ENCODE measurements around the gene LMO1. TPM values are rescaled to one million over a fixed set of nuclear protein-coding genes. Genes with fewer than 3 reads are reported as not detected.

LMO1 gene
- total and polyA plus RNA-seq, 2 of the 13 experiments (the other 11 are each of a cell fraction or from before 2014, with no cell fraction given) = not detected

GRCh38 chr11:8309311-8309710, 45.6 kb upstream of the LMO1 start:
- WGBS (ENCODE audit: low lambda C conversion rate) = 11% methylated on average over 6 of the region's 9 CpGs
- in situ Hi-C loops (cut with HindIII; ENCODE audit: extremely low pct_ligation_motif_present, low pct_unique_long_range_greater_than_20kb) (no loop called here), intact Hi-C loops (cut with micrococcal nuclease; ENCODE audit: unreplicated experiment) (no loop called here)
- H3K9ac ChIP-seq (ENCODE audit: insufficient read depth, low read depth, low read length) = no peak overlapping the region
- H2AFZ ChIP-seq (ENCODE audit: low read length) = no peak overlapping the region
- ATAC-seq (no peak), FAIRE-seq (no peak), DNase-seq (ENCODE audit: low spot score) (no peak)
- no peak overlapping the region for H3K4me2 ChIP-seq (ENCODE audit: low read depth, low read length)
- H3K27me3 ChIP-seq (ENCODE audit: control insufficient read depth in 1 of 2, insufficient read depth in 2 of 2, low read length in 2 of 2) = peaks cover 0 to 12% of the 10 kb centered on the region in 2 experiments; a peak in 3 of 5 replicates
- CTCF ChIA-PET (ENCODE audit: low intra/inter-chr PET ratio, low total read pairs) = no interaction called here
- H3K27ac ChIP-seq (ENCODE audit: extremely low read length, insufficient read depth, low read length) = no peak overlapping the region
- no peaks in the 10 kb centered on the region for H4K20me1 ChIP-seq (ENCODE audit: insufficient read depth, low read length)
- H3K36me3 ChIP-seq (replicated peaks in 1 of 2; ENCODE audit: control insufficient read depth in 1 of 2, insufficient read depth in 2 of 2, low read length in 2 of 2) = no peaks in the 10 kb centered on the region
- H3K4me3 ChIP-seq (replicated peaks in 1 of 3; ENCODE audit: insufficient read depth in 1 of 3, low read depth in 2 of 3, low read length in 3 of 3) = no peak overlapping the region
- no peaks in the 10 kb centered on the region for H3K4me1 ChIP-seq (ENCODE audit: insufficient read depth, low read length)
- H3K9me3 ChIP-seq (ENCODE audit: low read length) = no peaks in the 10 kb centered on the region
- no peaks in the 10 kb centered on the region for H3K79me2 ChIP-seq (ENCODE audit: insufficient read depth, low read length)
- no peak for TF ChIP-seq MATR3 (CRISPR knock-in tag; IDR thresholded peaks at IDR 0.05)
- no peak for TF ChIP-seq ZFP90 (CRISPR knock-in tag; IDR thresholded peaks at IDR 0.05; ENCODE audit: borderline replicate concordance)
- no peak for TF ChIP-seq ZNF75D (CRISPR knock-in tag; IDR thresholded peaks at IDR 0.05; ENCODE audit: borderline replicate concordance)
- no peak for TF ChIP-seq ZNF713 (CRISPR knock-in tag; IDR thresholded peaks at IDR 0.05)
- TF ChIP-seq TEAD3 (CRISPR knock-in tag; optimal IDR thresholded peaks at IDR 0.05; ENCODE audit: borderline replicate concordance) = no peak
- TF ChIP-seq TFDP1 (CRISPR knock-in tag; IDR thresholded peaks at IDR 0.05; ENCODE audit: borderline replicate concordance) = no peak
- TF ChIP-seq FOXK1 (CRISPR knock-in tag; IDR thresholded peaks at IDR 0.05; ENCODE audit: borderline replicate concordance, low read depth) = no peak
- POLR2A ChIA-PET = no interaction called here
- BruUV-seq (replicated peaks) = no TSS peak

GRCh38 chr11:8307601-8308000, 43.9 kb upstream of the LMO1 start:
- 43% methylated on average over 5 of the region's 8 CpGs for WGBS (ENCODE audit: low lambda C conversion rate)
- CTCF ChIA-PET (ENCODE audit: low intra/inter-chr PET ratio, low total read pairs) = no interaction called here
- BruUV-seq (replicated peaks) = no TSS peak
- intact Hi-C loops (cut with micrococcal nuclease; ENCODE audit: unreplicated experiment) = no loop called here
- ATAC-seq (no peak), DNase-seq (ENCODE audit: low spot score) (no peak), FAIRE-seq (no peak)
- no peak overlapping the region for H3K27ac ChIP-seq (ENCODE audit: extremely low read length, insufficient read depth, low read length)
- no peak overlapping the region for H2AFZ ChIP-seq (ENCODE audit: low read length)
- no peaks in the 10 kb centered on the region for H3K9me3 ChIP-seq (ENCODE audit: low read length)
- H4K20me1 ChIP-seq (ENCODE audit: insufficient read depth, low read length) = no peaks in the 10 kb centered on the region
- POLR2A ChIA-PET = no interaction called here
- no peak overlapping the region for H3K4me2 ChIP-seq (ENCODE audit: low read depth, low read length)
- H3K79me2 ChIP-seq (ENCODE audit: insufficient read depth, low read length) = no peaks in the 10 kb centered on the region
- in situ Hi-C loops (cut with HindIII; ENCODE audit: extremely low pct_ligation_motif_present, low pct_unique_long_range_greater_than_20kb) = no loop called here
- peaks cover 0 to 4% of the 10 kb centered on the region in 2 experiments; a peak in 1 of 5 replicates for H3K27me3 ChIP-seq (ENCODE audit: control insufficient read depth in 1 of 2, insufficient read depth in 2 of 2, low read length in 2 of 2)
- no peak overlapping the region for H3K9ac ChIP-seq (ENCODE audit: insufficient read depth, low read depth, low read length)
- H3K36me3 ChIP-seq (replicated peaks in 1 of 2; ENCODE audit: control insufficient read depth in 1 of 2, insufficient read depth in 2 of 2, low read length in 2 of 2) = no peaks in the 10 kb centered on the region
- no peaks in the 10 kb centered on the region for H3K4me1 ChIP-seq (ENCODE audit: insufficient read depth, low read length)
- H3K4me3 ChIP-seq (replicated peaks in 1 of 3; ENCODE audit: insufficient read depth in 1 of 3, low read depth in 2 of 3, low read length in 3 of 3) = no peak overlapping the region
- TF ChIP-seq MLX (CRISPR knock-in tag; IDR thresholded peaks at IDR 0.05) = no peak
- no peak for TF ChIP-seq NBN (conservative IDR thresholded peaks at IDR 0.05)
- TF ChIP-seq ESRRA (CRISPR knock-in tag; IDR thresholded peaks at IDR 0.05; ENCODE audit: low read depth) = no peak
- no peak for TF ChIP-seq CBX2 (IDR thresholded peaks at IDR 0.05; ENCODE audit: low read depth, low read length)
- TF ChIP-seq CBX2 (CRISPR knock-in tag; IDR thresholded peaks at IDR 0.05; ENCODE audit: low read depth) = no peak
- no peak for TF ChIP-seq PPARG (CRISPR knock-in tag; conservative IDR thresholded peaks at IDR 0.05)
- no peak for TF ChIP-seq ZNF790 (CRISPR knock-in tag; IDR thresholded peaks at IDR 0.05; ENCODE audit: borderline replicate concordance)
- TF ChIP-seq RAD21 (CRISPR knock-in tag; IDR thresholded peaks at IDR 0.05) = no peak
- TF ChIP-seq ZBTB2 (CRISPR knock-in tag; IDR thresholded peaks at IDR 0.05; ENCODE audit: low read depth) = no peak
- no peak for TF ChIP-seq HOXA5 (CRISPR knock-in tag; IDR thresholded peaks at IDR 0.05)
- TF ChIP-seq ETV6 (CRISPR knock-in tag; conservative IDR thresholded peaks at IDR 0.05) = no peak
- TF ChIP-seq FOXK1 (CRISPR knock-in tag; IDR thresholded peaks at IDR 0.05; ENCODE audit: borderline replicate concordance, low read depth) = no peak
- TF ChIP-seq TMF1 (CRISPR knock-in tag; IDR thresholded peaks at IDR 0.05; ENCODE audit: low read depth) = no peak

All from HepG2 (cell line).